Suprapubic skin (tissue), 3 donors: ENCODE measurements around the gene C2.

Source experiments
- CTCF ChIP-seq, 2 donors: fragments of 200-600 bp in 1 of 2; fragments of 450-650 bp in 1 of 2; sonication (generic) in 1 of 2; IDR thresholded peaks; one replicate each; pipeline ENCODE4 v1.5.1; 2016 to 2019; ENCODE audit warnings: antibody characterized with exemption in 2 of 2, mild to moderate bottlenecking in 1 of 2, moderate library complexity in 1 of 2
- POLR2A ChIP-seq, 2 donors: fragments of 450-650 bp; IDR thresholded peaks; one replicate each; pipeline ENCODE4 v1.6.1; 2017; ENCODE audit warnings: antibody characterized with exemption in 2 of 2, mild to moderate bottlenecking in 2 of 2, moderate library complexity in 2 of 2

- TF ChIP-seq CTCF (IDR thresholded peaks at IDR 0.05), result no peak
- TF ChIP-seq POLR2A (IDR thresholded peaks at IDR 0.05), result no peak
Observed at GRCh38 chr6:31954511-31954910, 27.0 kb downstream of the C2 start.
